C4-2B (cell line): ENCODE data around the gene TIGD3.

Experiments
- ZFX ChIP-seq: fragments of 450-650 bp; IDR thresholded peaks from 2 replicates; pipeline ENCODE4 v1.6.1; 2017
- TF ChIP-seq, protein P1 (sequence below): fragments of 450-650 bp; conservative IDR thresholded peaks from 2 replicates; pipeline ENCODE4 v1.5.1; 2017; ENCODE audit warnings: mild to moderate bottlenecking

DNA sequence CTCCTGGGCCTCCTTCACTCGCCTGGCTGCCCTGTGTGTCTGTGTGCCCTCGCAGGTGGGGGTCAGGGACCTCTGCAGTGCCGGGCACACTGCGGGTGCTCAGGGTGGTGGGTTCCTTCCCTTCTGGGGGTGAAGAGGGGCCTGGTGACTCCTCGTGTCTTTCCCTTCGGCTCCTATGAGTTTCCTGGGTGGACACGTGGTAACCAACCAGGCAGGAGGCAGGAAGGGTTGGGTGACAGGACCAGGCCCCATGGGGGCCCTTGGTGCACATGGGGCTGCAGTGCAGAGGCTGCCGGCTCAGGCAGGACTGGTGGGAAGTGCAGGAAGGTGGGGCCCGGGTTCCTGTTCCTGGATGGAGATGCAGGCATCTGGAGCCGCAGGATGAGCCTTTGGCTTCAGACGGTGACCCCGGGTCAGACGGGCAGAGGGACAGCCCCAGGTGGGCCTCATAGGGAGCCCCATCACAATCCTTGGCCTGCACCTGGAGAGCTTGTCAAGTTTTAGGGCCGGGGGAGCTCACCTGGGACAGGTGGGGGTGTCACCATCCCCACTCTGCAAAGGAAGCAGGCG is 41.5 kb downstream of the TIGD3 start:
- TF ChIP-seq, protein P1, sequence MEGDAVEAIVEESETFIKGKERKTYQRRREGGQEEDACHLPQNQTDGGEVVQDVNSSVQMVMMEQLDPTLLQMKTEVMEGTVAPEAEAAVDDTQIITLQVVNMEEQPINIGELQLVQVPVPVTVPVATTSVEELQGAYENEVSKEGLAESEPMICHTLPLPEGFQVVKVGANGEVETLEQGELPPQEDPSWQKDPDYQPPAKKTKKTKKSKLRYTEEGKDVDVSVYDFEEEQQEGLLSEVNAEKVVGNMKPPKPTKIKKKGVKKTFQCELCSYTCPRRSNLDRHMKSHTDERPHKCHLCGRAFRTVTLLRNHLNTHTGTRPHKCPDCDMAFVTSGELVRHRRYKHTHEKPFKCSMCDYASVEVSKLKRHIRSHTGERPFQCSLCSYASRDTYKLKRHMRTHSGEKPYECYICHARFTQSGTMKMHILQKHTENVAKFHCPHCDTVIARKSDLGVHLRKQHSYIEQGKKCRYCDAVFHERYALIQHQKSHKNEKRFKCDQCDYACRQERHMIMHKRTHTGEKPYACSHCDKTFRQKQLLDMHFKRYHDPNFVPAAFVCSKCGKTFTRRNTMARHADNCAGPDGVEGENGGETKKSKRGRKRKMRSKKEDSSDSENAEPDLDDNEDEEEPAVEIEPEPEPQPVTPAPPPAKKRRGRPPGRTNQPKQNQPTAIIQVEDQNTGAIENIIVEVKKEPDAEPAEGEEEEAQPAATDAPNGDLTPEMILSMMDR = no peak
- TF ChIP-seq ZFX = no peak
